Measurements from ENCODE around the gene HOOK2.

Gene HOOK2

DNA sequence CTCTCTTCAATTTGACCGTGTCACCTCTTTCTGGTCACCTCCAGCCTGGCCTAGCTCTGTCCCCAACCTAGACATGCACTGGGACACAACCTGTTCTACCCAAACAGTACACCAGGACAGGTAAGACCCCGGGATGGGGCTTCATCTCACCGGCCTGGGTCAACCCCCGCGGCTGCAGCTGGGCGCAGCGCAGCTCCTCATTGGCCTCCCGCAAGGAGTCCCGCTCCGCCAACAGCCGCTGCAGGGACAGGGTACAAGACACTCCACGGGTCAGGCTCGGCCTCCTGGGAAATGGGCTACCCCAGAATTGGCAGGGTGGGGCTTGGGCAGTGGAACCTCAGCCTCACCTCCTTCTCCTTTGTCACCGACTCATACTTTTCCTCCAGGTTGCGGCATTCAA is 7.7 kb downstream of the HOOK2 start:
- Histone ChIP-seq H3K4me1 (ENCODE audit: control insufficient read depth, insufficient read depth, low read length) (no peaks in the 10 kb centered on the region), H3K36me3 (ENCODE audit: control insufficient read depth in 2 of 2, insufficient read depth in 1 of 2, low read length in 2 of 2) (peaks cover 0 to 41% of the 10 kb centered on the region in 2 experiments; a peak in 2 of 3 replicates), H3K27ac (ENCODE audit: extremely low read depth, low read depth, low read length) (no peak overlapping the region), H3K4me3 (ENCODE audit: low read depth, low read length) (no peak overlapping the region), H3K9me3 (ENCODE audit: control insufficient read depth, insufficient read depth, low read depth, low read length) (no peaks in the 10 kb centered on the region)
- TF ChIP-seq KLF7 (tag by site-specific recombination; IDR thresholded peaks at IDR 0.05; ENCODE audit: borderline replicate concordance) (no peak), ZNF157 (tag by site-specific recombination; IDR thresholded peaks at IDR 0.05) (no peak), ZNF426 (tag by site-specific recombination; IDR thresholded peaks at IDR 0.05) (no peak), ZFP69B (tag by site-specific recombination; IDR thresholded peaks at IDR 0.05) (no peak), ZNF169 (tag by site-specific recombination; IDR thresholded peaks at IDR 0.05) (no peak), ZNF221 (tag by site-specific recombination; IDR thresholded peaks at IDR 0.05; ENCODE audit: borderline replicate concordance) (no peak), ZNF202 (tag by site-specific recombination; IDR thresholded peaks at IDR 0.05; ENCODE audit: borderline replicate concordance) (no peak), ZNF626 (tag by site-specific recombination; IDR thresholded peaks at IDR 0.05) (no peak), ZBTB8A (tag by site-specific recombination; IDR thresholded peaks at IDR 0.05) (no peak)
- TF ChIP-seq, protein P1, sequence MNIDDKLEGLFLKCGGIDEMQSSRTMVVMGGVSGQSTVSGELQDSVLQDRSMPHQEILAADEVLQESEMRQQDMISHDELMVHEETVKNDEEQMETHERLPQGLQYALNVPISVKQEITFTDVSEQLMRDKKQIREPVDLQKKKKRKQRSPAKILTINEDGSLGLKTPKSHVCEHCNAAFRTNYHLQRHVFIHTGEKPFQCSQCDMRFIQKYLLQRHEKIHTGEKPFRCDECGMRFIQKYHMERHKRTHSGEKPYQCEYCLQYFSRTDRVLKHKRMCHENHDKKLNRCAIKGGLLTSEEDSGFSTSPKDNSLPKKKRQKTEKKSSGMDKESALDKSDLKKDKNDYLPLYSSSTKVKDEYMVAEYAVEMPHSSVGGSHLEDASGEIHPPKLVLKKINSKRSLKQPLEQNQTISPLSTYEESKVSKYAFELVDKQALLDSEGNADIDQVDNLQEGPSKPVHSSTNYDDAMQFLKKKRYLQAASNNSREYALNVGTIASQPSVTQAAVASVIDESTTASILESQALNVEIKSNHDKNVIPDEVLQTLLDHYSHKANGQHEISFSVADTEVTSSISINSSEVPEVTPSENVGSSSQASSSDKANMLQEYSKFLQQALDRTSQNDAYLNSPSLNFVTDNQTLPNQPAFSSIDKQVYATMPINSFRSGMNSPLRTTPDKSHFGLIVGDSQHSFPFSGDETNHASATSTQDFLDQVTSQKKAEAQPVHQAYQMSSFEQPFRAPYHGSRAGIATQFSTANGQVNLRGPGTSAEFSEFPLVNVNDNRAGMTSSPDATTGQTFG (tag by site-specific recombination; IDR thresholded peaks at IDR 0.05; ENCODE audit: borderline replicate concordance): no peak
- TF ChIP-seq, protein P2, sequence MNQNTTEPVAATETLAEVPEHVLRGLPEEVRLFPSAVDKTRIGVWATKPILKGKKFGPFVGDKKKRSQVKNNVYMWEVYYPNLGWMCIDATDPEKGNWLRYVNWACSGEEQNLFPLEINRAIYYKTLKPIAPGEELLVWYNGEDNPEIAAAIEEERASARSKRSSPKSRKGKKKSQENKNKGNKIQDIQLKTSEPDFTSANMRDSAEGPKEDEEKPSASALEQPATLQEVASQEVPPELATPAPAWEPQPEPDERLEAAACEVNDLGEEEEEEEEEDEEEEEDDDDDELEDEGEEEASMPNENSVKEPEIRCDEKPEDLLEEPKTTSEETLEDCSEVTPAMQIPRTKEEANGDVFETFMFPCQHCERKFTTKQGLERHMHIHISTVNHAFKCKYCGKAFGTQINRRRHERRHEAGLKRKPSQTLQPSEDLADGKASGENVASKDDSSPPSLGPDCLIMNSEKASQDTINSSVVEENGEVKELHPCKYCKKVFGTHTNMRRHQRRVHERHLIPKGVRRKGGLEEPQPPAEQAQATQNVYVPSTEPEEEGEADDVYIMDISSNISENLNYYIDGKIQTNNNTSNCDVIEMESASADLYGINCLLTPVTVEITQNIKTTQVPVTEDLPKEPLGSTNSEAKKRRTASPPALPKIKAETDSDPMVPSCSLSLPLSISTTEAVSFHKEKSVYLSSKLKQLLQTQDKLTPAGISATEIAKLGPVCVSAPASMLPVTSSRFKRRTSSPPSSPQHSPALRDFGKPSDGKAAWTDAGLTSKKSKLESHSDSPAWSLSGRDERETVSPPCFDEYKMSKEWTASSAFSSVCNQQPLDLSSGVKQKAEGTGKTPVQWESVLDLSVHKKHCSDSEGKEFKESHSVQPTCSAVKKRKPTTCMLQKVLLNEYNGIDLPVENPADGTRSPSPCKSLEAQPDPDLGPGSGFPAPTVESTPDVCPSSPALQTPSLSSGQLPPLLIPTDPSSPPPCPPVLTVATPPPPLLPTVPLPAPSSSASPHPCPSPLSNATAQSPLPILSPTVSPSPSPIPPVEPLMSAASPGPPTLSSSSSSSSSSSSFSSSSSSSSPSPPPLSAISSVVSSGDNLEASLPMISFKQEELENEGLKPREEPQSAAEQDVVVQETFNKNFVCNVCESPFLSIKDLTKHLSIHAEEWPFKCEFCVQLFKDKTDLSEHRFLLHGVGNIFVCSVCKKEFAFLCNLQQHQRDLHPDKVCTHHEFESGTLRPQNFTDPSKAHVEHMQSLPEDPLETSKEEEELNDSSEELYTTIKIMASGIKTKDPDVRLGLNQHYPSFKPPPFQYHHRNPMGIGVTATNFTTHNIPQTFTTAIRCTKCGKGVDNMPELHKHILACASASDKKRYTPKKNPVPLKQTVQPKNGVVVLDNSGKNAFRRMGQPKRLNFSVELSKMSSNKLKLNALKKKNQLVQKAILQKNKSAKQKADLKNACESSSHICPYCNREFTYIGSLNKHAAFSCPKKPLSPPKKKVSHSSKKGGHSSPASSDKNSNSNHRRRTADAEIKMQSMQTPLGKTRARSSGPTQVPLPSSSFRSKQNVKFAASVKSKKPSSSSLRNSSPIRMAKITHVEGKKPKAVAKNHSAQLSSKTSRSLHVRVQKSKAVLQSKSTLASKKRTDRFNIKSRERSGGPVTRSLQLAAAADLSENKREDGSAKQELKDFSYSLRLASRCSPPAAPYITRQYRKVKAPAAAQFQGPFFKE (tag by site-specific recombination; IDR thresholded peaks at IDR 0.05; ENCODE audit: borderline replicate concordance): no peak
- TF ChIP-seq, protein P3, sequence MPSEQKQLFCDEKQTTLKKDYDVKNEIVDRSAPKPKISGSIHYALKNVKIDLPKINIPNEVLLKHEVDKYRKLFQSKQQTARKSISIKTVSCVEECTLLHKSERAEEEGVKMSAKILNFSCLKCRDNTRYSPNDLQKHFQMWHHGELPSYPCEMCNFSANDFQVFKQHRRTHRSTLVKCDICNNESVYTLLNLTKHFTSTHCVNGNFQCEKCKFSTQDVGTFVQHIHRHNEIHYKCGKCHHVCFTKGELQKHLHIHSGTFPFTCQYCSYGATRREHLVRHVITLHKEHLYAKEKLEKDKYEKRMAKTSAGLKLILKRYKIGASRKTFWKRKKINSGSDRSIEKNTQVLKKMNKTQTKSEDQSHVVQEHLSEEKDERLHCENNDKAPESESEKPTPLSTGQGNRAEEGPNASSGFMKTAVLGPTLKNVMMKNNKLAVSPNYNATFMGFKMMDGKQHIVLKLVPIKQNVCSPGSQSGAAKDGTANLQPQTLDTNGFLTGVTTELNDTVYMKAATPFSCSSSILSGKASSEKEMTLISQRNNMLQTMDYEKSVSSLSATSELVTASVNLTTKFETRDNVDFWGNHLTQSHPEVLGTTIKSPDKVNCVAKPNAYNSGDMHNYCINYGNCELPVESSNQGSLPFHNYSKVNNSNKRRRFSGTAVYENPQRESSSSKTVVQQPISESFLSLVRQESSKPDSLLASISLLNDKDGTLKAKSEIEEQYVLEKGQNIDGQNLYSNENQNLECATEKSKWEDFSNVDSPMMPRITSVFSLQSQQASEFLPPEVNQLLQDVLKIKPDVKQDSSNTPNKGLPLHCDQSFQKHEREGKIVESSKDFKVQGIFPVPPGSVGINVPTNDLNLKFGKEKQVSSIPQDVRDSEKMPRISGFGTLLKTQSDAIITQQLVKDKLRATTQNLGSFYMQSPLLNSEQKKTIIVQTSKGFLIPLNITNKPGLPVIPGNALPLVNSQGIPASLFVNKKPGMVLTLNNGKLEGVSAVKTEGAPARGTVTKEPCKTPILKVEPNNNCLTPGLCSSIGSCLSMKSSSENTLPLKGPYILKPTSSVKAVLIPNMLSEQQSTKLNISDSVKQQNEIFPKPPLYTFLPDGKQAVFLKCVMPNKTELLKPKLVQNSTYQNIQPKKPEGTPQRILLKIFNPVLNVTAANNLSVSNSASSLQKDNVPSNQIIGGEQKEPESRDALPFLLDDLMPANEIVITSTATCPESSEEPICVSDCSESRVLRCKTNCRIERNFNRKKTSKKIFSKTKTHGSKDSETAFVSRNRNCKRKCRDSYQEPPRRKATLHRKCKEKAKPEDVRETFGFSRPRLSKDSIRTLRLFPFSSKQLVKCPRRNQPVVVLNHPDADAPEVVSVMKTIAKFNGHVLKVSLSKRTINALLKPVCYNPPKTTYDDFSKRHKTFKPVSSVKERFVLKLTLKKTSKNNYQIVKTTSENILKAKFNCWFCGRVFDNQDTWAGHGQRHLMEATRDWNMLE (tag by site-specific recombination; conservative IDR thresholded peaks at IDR 0.05; ENCODE audit: low read depth): no peak
- TF ChIP-seq, protein P4, sequence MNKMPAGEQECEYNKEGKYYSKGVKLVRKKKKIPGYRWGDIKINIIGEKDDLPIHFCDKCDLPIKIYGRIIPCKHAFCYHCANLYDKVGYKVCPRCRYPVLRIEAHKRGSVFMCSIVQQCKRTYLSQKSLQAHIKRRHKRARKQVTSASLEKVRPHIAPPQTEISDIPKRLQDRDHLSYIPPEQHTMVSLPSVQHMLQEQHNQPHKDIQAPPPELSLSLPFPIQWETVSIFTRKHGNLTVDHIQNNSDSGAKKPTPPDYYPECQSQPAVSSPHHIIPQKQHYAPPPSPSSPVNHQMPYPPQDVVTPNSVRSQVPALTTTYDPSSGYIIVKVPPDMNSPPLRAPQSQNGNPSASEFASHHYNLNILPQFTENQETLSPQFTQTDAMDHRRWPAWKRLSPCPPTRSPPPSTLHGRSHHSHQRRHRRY (tag by site-specific recombination; IDR thresholded peaks at IDR 0.05): no peak
- TF ChIP-seq, protein P5, sequence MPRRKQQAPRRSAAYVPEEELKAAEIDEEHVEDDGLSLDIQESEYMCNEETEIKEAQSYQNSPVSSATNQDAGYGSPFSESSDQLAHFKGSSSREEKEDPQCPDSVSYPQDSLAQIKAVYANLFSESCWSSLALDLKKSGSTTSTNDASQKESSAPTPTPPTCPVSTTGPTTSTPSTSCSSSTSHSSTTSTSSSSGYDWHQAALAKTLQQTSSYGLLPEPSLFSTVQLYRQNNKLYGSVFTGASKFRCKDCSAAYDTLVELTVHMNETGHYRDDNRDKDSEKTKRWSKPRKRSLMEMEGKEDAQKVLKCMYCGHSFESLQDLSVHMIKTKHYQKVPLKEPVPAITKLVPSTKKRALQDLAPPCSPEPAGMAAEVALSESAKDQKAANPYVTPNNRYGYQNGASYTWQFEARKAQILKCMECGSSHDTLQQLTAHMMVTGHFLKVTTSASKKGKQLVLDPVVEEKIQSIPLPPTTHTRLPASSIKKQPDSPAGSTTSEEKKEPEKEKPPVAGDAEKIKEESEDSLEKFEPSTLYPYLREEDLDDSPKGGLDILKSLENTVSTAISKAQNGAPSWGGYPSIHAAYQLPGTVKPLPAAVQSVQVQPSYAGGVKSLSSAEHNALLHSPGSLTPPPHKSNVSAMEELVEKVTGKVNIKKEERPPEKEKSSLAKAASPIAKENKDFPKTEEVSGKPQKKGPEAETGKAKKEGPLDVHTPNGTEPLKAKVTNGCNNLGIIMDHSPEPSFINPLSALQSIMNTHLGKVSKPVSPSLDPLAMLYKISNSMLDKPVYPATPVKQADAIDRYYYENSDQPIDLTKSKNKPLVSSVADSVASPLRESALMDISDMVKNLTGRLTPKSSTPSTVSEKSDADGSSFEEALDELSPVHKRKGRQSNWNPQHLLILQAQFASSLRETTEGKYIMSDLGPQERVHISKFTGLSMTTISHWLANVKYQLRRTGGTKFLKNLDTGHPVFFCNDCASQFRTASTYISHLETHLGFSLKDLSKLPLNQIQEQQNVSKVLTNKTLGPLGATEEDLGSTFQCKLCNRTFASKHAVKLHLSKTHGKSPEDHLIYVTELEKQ (tag by site-specific recombination; IDR thresholded peaks at IDR 0.05; ENCODE audit: borderline replicate concordance): no peak
- CTCF ChIA-PET: interaction anchor here (0.5 to 14.1 kb wide), 9 partner anchors 8 to 884 kb away, joined by 3 to 386 read pairs (median 6); partner anchors contain the start of genes JUNB, PRDX2, RNASEH2A and THSD8
- POLR2A ChIA-PET: interaction anchor here (1.0 to 3.1 kb wide), 2 partner anchors 24 to 84 kb away, joined by 3 to 28 read pairs; partner anchors contain the start of gene JUNB

All from HEK293 (cell line).